Measurements from ENCODE around the gene LBR.
"Not testable (repeated sequence)": the region's sequence is repeated elsewhere in the genome, so short reads cannot be mapped to it uniquely, and the experiment has no call there.

The LBR gene

DNA sequence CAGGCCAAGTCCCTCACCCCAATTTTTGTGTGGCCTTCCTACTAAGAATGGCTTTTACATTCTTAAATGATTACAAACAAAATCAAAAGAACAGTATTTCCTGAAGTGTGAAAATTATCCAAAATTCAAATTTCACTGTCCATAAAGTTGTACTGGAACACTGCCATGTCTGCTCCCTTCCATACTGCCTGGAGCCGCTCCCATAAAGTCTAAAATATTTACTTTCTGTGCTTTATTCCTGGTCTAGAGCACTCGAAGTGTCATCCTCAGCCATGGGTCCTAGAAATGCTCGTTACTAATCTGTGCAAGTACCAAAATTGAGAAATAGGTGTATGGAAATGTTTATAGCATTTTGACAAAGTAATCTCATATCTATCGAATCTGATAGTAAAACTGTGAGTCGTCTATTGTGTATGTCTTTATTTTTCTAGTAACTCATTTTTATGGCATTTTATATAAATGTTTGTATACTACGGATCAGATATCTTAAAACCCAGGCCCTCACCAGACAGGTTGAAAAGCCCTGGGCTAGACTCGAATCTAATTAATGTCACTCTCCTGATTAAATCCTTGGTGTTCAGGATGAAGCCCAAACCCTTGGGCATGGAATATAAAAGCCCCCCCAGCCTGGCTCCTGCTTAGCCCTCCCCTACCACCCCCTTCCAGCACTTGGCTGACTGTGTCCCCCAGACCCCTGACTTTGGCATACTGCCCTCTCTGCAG is 4.9 kb downstream of the LBR start:
- DNase-seq (ENCODE audit: low spot score) = no peak

GRCh38 chr1:225422031-225422605 is 5.7 kb downstream of the LBR start:
- no peak for DNase-seq (ENCODE audit: low spot score)

- DNase-seq (ENCODE audit: low spot score) = no peak
Measured at GRCh38 chr1:225418598-225418997, 9.2 kb downstream of the LBR start.

DNA sequence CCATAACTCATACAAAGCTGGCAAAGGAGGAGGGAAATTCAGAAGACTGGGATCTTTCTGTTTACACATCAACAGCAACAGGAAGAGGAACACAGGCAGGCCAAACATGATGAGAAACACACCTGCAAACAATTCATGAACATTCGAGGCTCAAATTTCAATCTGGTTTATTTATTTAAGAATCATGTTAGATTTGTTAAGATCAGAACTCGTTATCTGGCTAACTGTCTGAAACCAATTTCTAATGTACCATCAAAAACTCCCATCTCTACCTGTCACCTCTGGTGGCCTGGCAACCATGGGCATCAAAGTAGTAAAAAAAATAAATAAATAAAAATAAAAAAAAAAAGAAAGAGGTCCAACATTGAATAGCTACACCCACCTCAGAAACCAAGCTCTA is 9.8 kb downstream of the LBR start:
- no peak for DNase-seq (ENCODE audit: low spot score)

DNA sequence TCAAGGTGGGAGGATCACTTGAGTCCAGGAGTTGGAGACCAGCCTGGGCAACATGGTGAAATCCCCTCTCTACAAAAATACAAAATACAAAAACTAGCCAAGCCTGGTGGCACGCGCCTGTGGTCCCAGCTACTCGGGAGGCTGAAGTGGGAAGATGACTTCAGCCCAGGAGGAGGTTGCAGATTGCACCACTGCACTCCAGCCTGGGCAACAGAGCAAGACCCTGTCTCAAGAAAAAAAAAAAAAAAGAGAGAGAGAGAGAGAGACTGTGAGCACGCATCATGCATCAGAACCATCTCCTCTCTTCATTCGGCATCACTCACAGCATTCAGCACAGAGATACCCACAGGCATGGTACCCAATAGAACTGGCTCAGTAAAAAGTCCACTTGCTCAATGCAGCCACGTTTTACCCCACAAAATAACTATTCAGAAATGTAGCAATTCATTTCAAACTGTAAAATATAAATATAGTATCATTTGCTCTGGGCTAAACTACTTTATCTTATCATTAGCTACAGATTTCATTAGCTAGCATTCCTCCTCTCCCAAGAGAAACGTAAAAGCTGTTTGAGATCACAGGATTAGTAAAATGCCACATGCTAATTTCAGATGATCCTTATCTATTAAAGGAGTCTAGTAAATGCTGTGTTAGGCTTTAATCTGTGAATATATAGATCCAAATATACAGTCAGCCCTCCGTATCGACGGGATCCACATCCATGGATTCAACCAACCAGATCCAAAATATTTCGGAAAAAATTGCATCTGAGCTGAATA is 11.7 kb downstream of the LBR start:
- DNase-seq (ENCODE audit: low spot score) = no peak

GRCh38 chr1:225415307-225415706 is 12.5 kb downstream of the LBR start:
- no peak for DNase-seq (ENCODE audit: low spot score)

DNA sequence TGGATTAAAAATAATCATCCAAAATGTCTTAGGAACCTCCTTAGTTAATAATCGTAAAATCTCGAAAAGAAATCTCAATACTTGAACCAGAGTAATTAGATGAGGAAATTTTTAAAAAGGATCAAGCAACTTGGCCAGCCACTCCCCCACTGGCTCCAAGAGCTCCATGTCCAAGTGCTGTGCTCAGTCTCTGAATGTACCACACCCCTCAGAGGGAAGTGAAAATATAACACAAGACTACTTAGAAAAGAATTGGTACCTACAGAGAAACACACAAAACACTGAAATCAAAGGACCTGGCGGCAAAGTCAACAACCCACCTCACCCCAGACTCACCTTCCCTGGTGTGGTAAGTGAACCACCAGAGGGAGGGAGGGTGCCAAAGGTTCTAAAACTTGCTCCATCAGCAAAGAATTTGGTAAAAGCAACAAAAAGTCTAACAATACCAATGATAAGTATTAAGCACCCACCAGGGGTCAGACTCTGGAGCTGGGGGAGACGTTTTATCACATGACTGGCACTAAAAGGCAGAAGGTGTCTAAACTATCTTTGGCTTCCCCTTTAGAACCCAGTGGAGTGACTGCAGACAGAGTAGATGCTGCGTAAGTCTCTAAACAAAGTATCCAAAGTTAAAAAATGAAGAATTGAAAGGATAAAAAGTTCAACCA is 14.0 kb downstream of the LBR start:
- DNase-seq (ENCODE audit: low spot score) = no peak

- peak; percentile 11 for DNase-seq (ENCODE audit: low spot score)
Measured at GRCh38 chr1:225412803-225413351, 15.0 kb downstream of the LBR start.

DNA sequence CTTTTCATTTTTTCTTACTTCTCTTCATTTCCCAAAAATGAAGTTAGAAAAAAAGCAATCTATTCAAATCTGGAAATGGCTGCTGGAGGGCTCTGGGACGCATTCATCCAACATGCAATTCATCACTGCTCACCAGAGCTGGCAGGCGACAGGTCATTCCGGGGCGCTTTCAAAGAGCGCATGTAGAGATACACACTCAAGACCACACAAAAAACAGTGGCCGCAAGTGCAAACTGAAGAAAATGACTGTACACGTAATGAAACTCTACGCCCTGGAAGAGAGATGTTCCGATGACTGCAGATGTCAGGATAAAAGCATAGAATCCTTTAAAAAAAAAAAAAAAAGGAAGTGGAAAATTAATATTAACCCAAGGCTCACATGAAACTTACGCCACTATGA is 15.5 kb downstream of the LBR start:
- DNase-seq (ENCODE audit: low spot score) = no peak

DNA sequence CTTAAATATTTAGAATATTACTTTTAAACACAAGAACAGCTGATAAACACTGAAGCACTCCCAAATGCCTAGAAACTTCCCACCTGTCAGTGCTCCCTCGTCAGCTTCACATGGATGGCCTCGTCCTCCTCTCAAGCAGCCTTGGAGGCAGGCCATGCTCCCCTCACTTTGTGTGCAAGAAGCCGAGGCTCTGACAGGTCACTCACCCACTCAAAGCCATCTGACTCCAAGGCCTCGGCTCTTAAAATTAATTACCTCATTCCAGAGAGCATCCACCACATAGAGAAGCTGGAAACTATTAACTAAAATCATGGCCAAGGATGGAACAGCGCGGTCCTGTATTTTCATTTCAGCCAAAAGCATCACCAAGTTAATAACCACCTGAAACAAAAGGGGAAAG is 17.8 kb downstream of the LBR start:
- no peak for DNase-seq (ENCODE audit: low spot score)

DNA sequence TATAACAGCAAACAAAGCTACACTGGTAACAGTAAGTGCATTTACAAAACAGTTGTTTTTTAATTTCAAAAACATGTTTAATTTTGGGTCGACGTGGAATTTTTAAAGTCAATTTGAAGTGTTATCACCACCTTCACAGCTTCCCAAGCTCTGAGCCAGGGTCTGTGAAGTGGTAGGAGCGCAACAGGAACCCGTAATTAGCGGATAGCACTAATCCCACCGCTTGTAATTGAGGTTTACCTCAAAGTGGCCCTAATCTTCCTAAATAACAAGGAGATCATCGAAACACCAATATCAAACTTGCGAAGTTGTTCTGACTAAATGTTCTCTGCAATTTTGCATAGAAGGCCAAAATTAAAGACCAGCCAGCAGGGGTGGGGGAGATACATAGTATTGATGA is 18.8 kb downstream of the LBR start:
- no peak for DNase-seq (ENCODE audit: low spot score)

GRCh38 chr1:225408249-225408648 is 19.6 kb downstream of the LBR start:
- DNase-seq (ENCODE audit: low spot score) = no peak

DNA sequence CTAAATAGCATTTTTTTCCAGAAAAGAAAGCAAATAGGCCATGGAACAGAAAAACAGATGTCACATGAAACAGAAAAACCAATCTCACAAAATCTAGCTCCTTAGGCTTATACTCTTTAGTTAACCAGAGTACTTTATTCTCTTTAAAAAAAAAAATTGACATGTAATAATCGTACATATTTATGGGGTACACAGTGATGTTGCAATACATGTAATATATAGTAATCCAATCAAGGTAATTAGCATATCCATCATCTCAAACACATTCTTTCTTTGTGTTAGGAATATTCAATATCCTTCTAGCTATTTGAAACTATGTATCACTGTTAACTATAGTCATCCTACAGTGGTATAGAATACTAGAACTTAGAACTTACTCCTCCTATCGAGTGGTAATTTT is 20.1 kb downstream of the LBR start:
- no peak for DNase-seq (ENCODE audit: low spot score)

DNA sequence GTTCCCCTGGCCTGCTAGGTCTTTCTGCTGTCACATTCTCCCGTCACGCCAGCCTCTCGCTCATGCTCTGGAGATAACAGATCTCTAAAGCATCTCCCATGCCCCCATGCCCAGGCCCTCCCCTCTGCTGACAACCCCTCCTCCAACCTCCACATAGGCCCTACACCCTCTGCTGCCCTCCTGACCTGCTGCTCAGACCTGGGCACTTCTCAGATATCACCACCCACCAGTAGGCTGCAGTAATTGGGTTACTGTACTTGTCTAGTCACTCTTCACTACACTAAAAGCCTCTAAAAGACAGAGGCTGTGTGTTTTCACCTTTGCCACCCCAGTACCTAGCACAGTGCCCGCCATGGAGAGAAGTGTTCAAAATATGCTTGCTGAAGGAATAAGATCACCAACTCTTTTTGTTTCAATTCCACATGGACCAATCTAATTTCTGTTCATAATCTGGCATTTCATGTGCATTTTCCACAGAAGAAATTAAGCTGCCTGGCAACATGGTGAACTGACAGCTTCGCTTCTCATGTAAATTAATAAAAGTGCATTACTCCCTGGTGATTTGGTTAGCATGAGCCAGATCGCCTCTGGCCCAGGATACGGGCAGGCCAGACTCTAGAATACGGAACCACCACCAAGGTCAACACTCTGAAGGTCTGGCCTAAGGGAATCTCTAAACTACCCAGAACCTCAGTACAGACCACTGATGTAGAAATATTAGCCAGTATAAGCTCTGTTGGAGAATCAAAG is 20.7 kb downstream of the LBR start:
- no peak for DNase-seq (ENCODE audit: low spot score)

GRCh38 chr1:225400968-225401367 is 26.9 kb downstream of the LBR start:
- DNase-seq (ENCODE audit: low spot score) = no peak

DNA sequence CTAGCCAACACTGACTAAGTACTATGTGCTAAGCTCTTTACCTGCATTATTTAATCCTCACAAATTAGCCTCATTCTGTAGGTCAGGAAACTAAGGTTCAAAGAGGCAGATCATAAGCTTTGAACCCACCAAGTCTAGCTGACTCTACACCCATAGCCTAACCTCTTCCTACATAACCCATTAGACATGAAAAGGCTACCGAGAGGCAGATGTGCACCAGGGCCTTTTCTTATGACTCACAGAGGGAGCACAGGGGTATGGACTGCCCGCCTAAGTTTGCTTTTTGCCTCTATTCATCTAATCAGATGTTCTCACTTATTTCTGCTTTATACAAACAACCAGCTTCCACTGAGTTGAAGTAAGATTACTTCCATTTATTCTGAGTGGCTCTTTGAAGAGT is 31.5 kb downstream of the LBR start:
- DNase-seq (ENCODE audit: low spot score) = no peak

DNA sequence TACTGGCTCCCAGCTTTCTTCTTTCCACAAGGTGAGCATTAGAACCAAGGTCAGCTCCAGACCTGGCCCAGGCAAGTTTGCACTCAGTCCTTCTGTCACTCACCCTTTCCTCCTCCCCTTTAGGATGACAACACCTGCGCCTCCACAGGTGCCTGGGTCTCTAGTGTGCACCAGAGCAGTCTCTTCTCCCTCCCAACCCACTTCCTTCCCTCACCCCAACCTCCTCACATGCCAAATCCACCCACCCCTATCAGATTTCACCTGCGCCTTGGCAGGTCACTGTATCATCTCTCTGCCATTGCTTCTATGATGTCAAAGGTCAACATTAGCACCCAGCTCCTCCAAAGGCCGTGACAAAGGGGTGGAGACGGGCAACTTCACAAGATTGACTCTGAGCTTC is 38.0 kb downstream of the LBR start:
- DNase-seq (ENCODE audit: low spot score) = no peak

DNA sequence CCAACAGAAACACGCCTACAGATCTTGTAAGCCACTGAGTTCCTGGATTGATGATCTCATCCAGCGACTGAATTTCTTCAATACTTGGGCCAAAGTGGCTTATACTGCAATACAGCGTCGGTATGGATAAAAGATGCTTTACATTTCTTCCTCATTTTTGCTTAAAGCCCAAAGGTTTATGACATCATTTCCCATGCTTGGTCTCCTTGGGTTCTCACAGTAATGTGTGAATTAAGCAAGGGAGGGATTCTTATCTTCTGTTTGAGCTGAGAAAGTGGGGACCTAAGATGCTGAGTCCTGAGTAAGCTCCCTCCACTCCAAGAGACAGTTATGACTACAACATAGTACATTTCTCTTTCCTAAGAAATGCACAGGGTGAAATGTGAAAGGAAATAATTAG is 39.5 kb downstream of the LBR start:
- DNase-seq (ENCODE audit: low spot score) = no peak

GRCh38 chr1:225386860-225387259 is 41.0 kb downstream of the LBR start:
- not testable (repeated sequence) for DNase-seq (ENCODE audit: low spot score)

DNA sequence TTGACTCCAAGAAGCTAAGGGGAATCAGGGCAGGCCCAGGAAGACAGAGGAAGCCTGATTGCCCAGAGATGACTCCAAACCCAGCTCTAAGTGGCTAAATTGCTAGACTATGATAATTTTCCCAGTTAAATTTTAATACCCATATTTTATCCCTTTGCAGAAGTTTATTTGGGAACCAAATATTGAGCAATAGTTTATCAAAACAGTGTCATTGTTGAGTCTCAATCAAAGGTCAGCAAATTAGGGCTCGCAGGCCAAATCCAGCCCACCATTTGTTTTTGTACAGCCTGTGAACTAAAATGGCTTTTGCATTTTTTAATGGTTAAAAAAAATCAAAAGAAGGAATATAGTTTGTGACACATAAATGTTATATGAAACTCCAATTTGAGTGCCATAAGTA is 47.1 kb downstream of the LBR start:
- no peak for DNase-seq (ENCODE audit: low spot score)

- DNase-seq (ENCODE audit: low spot score) = peak; percentile 43
Measured at GRCh38 chr1:225378880-225379279, 49.0 kb downstream of the LBR start.

GRCh38 chr1:225374996-225375395 is 52.8 kb downstream of the LBR start:
- no peak for DNase-seq (ENCODE audit: low spot score)

All from SW480 (cell line).